Glutamatergic neuron (in vitro differentiated cells): ENCODE measurements around the gene CAMK1D. TPM values are rescaled to one million over a fixed set of nuclear protein-coding genes. Genes with fewer than 3 reads are reported as not detected.

Experiments
- DNase-seq: peaks from one replicate; pipeline ENCODE4 v3.0.0; 2022
- H3K27ac Mint-ChIP-seq: one replicate; pipeline ENCODE4 v1.8.0; 2020; ENCODE audit warnings: mild to moderate bottlenecking, mixed read lengths, inconsistent platforms; ENCODE audit not compliant: unreplicated experiment
- H3K27me3 Mint-ChIP-seq: one replicate; pipeline ENCODE4 v1.8.0; 2020; ENCODE audit warnings: mild to moderate bottlenecking, moderate library complexity, mixed read lengths, inconsistent platforms; ENCODE audit not compliant: unreplicated experiment
- H3K36me3 Mint-ChIP-seq: one replicate; pipeline ENCODE4 v1.8.0; 2020; ENCODE audit warnings: mild to moderate bottlenecking, mixed read lengths, inconsistent platforms; ENCODE audit not compliant: unreplicated experiment
- H3K4me1 Mint-ChIP-seq: one replicate; pipeline ENCODE4 v1.8.0; 2020; ENCODE audit warnings: mild to moderate bottlenecking, low read depth, mixed read lengths, inconsistent platforms; ENCODE audit not compliant: unreplicated experiment
- H3K4me3 Mint-ChIP-seq: one replicate; pipeline ENCODE4 v1.8.0; 2020; ENCODE audit warnings: mild to moderate bottlenecking, mixed read lengths, inconsistent platforms; ENCODE audit not compliant: unreplicated experiment
- H3K9me3 Mint-ChIP-seq: one replicate; pipeline ENCODE4 v1.8.0; 2020; ENCODE audit warnings: mild to moderate bottlenecking, moderate library complexity, mixed read lengths, inconsistent platforms; ENCODE audit not compliant: unreplicated experiment
- CTCF ChIP-seq: fragments of 200-600 bp; sonication (generic); IDR thresholded peaks from one replicate; pipeline ENCODE4 v1.5.0; 2021; ENCODE audit not compliant: partially characterized antibody, unreplicated experiment
- total RNA-seq: library from RNA; stranded (reverse); fragmentation: NEBNext Ultra II Directional; extraction: Animal tissue kit (Norgen Biotek cat#: 25700); gene quantifications from one replicate; pipeline ENCODE4 v1.2.1, GENCODE V29; 2021; ENCODE audit not compliant: unreplicated experiment

CAMK1D gene
- total RNA-seq, 1 donor from 2014 or later, result 29.8 TPM

GRCh38 chr10:12690525-12691126, 341.3 kb downstream of the CAMK1D start:
- H3K36me3 Mint-ChIP-seq, result no peaks in the 10 kb centered on the region
- DNase-seq, result no peak
- H3K27me3 Mint-ChIP-seq, result no peaks in the 10 kb centered on the region
- H3K4me3 Mint-ChIP-seq, result no peak overlapping the region
- no peak for TF ChIP-seq CTCF
- no peaks in the 10 kb centered on the region for H3K4me1 Mint-ChIP-seq
- H3K9me3 Mint-ChIP-seq, result peaks cover 3% of the 10 kb centered on the region
- H3K27ac Mint-ChIP-seq, result no peak overlapping the region

GRCh38 chr10:12691596-12691995, 342.2 kb downstream of the CAMK1D start:
- no peaks in the 10 kb centered on the region for H3K36me3 Mint-ChIP-seq
- H3K9me3 Mint-ChIP-seq, result peaks cover 3% of the 10 kb centered on the region
- DNase-seq, result no peak
- no peak overlapping the region for H3K27ac Mint-ChIP-seq
- no peak overlapping the region for H3K4me3 Mint-ChIP-seq
- TF ChIP-seq CTCF, result no peak
- H3K4me1 Mint-ChIP-seq, result no peaks in the 10 kb centered on the region
- no peaks in the 10 kb centered on the region for H3K27me3 Mint-ChIP-seq

- no peak for DNase-seq
- Mint-ChIP-seq H3K27me3 (peaks cover 2% of the 10 kb centered on the region), H3K36me3 (no peaks in the 10 kb centered on the region), H3K9me3 (peaks cover 1% of the 10 kb centered on the region), H3K4me3 (no peak overlapping the region), H3K4me1 (peaks cover 2% of the 10 kb centered on the region), H3K27ac (no peak overlapping the region)
- no peak for TF ChIP-seq CTCF
These were observed 348.4 kb downstream of the CAMK1D start for GRCh38 chr10:12697764-12698163.

- H3K27ac Mint-ChIP-seq, result no peak overlapping the region
- no peak overlapping the region for H3K4me3 Mint-ChIP-seq
- TF ChIP-seq CTCF, result no peak
- H3K9me3 Mint-ChIP-seq, result peaks cover 1% of the 10 kb centered on the region
- no peak for DNase-seq
- peaks cover 2% of the 10 kb centered on the region for H3K4me1 Mint-ChIP-seq
- H3K36me3 Mint-ChIP-seq, result no peaks in the 10 kb centered on the region
- H3K27me3 Mint-ChIP-seq, result peaks cover 2% of the 10 kb centered on the region
These were observed 349.9 kb downstream of the CAMK1D start for GRCh38 chr10:12699258-12699700.

GRCh38 chr10:12699781-12700556, 350.6 kb downstream of the CAMK1D start:
- H3K36me3 Mint-ChIP-seq, result no peaks in the 10 kb centered on the region
- peaks cover 1% of the 10 kb centered on the region for H3K9me3 Mint-ChIP-seq
- H3K27ac Mint-ChIP-seq, result no peak overlapping the region
- H3K4me1 Mint-ChIP-seq, result peaks cover 2% of the 10 kb centered on the region
- peaks cover 2% of the 10 kb centered on the region for H3K27me3 Mint-ChIP-seq
- DNase-seq, result no peak
- no peak for TF ChIP-seq CTCF
- no peak overlapping the region for H3K4me3 Mint-ChIP-seq
